NCI-H2196 treated with DMSO at 0.1 percent for 48 hours (cell line): ENCODE measurements around the gene NEUROD2.

ENCODE experiments used
- DNase-seq: peaks from one replicate; lab custom pipeline; 2025; ENCODE audit not compliant: unreplicated experiment; lab: John Stamatoyannopoulos, UW

NEUROD2 gene

DNA sequence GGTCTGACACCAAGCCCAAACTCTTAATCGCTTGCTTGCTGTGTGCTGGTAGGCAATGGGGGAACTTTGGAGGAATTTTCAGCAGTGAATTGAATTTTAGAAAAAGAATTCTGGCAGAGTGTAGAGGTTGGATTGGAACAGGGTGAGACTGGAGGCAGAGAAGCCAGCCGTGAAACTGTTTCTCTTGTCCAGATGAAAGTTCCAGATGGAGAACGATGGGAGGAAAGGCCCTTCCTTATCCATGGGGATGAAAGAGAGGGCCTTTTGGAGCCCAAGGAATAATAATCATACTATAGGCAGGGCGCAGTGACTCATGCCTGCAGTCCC is 26.0 kb downstream of the NEUROD2 start:
- no peak for DNase-seq

DNA sequence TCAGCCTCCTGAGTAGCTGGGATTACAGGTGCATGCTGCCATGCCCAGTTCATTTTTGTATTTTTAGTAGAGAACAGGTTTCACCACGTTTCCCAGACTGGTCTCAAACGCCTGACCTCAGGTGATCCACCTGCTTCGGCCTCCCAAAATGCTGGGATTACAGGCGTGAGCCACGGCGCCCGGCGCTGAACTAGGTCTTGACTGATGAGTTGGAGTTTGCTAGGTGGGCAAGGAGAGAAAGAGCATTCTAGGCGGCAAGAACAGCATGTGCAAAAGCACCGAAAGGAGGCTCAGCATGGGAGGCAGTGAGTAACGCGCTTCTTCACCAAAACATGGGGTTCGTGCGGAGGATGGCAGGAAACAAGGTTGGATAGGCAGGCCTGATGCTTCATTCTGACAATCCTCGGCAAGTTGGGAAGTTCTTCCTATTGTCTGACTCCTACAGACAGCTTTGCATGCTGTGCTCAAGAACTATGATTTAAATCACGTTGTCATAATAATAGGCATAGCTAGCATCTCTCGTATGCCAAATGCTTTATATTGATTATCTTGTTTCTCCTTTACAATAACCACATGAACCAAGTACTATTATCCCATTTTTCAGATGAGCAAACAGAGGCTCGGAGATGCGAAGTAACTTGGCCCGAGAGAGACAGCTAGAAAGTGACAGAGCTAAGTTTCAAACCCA is 26.5 kb downstream of the NEUROD2 start:
- DNase-seq, result no peak

DNA sequence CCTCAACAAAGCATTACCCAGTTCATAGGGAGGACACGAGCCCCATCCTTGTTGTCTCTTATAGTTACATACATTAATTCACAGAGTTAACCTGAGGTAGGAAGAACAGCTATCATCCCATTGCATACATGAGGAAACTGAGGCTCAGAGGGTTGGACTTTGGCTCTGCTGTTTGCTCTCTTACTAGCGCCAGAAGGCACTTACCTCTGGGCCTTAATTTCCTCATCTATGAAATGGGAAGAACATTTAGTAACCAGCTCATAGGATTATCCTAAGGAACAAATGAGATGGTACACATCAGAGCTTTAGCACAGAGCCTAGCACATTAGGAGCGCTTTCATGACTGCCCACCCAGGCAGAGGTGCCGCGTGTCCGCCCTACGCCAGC is 27.6 kb downstream of the NEUROD2 start:
- DNase-seq, result no peak

DNA sequence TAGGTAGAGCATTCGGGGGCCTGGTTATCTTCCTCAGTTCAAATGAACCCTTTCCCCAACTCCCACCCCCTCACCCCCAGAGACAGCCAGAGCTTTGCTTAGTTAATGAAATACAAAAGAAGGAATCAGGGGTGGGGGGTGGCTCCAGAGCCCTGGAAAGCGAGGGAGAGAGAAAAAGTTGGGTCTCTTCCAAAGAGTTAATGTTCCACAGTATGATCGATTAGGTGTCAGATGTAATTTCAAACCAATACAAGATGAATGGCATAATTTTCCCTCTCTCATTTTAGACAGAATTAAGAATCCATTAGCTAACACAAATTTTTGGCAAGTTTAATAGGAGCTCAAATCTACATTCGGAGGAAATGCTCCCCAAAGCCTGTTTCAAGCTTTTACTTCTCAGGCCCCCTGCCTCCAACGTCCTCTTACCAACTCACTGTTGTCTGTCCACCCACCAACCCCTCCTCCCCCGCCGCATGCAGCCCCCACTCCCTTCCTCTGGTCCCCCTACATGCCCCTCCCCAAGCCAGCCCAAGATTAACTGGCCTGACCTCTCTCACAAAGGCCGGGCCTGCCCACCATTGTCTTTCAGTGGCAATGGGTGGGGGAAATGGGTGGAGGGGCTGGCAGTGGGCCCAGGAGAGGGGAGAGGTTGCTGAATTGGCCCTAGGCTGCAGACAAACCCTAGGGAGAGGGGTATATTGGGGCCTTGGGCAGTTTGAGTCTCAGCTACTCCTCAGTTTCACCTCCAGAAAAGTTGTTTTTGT is 28.2 kb downstream of the NEUROD2 start:
- no peak for DNase-seq

DNA sequence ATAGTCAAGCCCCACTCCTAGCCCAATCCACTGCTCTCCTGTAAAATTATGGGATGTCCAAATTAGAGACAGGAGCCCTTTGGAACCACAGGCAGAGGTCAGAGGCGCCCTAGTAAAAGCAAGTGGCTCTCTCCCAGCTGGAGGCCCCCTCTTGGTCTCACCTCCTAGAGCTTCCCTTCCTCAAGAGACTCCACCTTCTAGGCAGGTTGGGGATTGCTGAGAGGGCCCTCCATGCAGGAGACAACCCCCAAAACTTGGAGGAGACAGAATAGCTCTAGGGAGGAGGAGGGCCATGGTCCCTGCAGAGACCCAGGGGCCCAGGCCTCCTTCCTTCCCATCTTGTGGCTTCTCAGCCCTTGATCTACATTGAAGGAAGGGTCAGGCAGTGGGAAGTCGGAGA is 29.4 kb downstream of the NEUROD2 start:
- DNase-seq, result no peak

DNA sequence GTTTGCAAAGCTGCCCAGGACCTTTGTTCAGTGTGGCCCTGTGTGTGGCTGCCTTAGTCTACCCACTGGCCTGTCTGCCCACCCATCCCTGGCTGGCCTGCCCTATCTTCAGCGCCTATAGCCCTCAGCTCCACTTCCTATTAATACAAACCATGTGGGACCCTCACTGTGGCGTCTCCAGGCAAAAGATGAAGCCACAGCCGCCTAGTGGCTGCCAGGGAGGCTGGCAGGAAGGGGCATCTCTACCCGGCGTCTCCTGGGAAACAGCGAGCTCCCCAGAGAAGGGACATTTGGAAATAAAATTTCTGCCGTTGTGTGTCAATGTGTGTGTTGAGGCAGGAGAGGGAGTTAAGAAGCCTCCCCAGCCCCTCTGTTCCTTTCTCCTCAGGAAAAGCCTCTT is 31.5 kb downstream of the NEUROD2 start:
- DNase-seq, result no peak

DNA sequence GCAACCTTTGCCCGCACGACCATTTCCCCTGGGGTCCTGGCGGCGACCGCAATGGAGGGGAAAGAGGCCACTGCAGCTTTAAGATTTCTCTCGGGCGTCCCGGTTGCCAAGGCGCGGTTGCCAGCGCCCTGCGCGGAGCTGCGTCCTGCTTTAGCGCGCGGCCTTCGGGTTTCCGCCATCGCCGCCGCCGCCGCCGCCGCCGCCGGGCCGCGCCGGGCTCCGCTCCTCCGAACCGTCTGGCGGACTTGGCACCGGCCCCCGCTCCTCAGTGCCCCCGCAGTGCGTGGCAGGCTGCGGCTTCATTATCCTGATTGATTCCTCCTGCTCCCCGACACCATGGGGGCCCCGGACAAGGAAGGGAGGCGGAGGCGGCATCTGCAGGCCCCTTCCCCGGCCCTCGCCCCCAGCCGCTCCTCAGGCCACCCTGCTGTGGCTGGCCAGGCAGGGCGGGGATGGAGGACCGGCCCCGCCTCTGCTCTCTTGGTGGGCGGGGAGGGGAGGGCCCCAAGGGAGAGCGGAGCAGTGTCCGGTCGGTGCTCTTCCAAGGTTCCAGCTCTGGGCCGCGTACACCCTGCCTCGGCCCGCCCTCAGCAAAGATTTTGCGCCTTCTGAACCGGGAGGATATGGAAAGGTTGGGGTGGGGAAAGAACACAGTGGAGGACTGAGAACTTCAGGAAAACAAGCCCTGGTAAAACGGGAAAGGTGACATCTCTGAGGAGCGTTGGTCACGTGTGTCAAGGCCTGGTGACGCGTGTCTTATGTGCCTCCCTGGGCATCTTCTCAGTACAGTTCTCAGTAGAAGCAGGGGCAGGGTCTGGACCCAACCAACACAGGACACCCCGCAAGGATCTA is 34.0 kb downstream of the NEUROD2 start:
- no peak for DNase-seq

DNA sequence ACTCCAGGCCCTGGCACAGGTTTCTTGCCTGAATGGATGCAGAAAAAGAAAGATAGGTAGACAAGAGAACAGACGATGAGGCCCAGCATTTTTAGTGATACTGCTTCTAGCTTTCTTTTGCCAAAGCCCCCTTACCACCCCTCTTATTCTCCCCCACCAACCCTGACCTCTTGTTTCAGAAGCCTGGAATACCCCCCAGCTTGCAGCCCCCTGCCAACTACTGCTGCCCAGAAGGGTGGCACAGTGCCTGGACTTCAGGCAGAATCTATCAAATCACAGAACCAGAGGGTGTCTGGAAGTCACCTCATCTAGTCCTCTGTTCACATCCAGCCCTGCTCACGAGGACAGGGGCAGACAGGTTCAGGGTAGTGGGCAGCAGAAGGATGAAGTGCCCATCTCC is 35.6 kb downstream of the NEUROD2 start:
- no peak for DNase-seq

DNA sequence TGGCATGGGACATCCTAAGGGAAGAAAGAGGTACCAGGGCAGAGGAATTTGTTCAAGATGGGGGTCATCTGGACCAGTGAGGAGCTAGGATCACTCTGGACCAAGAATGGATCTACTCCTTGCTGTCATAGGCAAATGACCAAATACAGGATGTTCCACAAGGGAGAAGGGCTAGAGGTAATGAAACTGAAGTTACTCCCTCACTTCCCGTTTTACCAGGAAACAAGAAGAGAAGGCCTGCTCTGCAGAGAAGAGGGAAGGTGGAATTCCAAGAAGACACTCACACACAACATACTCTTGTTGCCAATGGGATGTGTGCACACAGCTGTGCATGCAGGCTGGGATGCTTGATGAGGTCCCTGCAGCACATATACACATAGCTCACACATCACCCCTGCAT is 38.6 kb downstream of the NEUROD2 start:
- DNase-seq, result no peak

DNA sequence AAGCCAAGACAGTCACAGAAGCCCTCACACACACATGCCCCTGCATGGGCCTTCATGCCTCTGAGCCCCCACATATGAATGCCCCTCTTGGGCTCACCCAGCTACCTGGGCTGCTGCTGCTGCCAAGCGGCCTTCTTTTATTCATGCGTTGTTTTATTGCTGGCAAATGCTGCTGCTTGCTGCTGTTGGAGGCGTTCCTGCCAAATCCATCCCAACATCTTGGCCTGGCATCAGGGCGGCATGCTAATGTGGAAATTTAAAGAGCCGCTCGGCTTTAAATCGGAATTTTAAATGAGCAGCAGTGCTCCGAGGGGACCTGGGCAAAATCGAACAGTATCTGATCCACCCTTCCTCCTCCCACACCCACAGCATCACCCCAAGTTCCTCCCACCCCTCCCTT is 39.0 kb downstream of the NEUROD2 start:
- DNase-seq, result no peak

DNA sequence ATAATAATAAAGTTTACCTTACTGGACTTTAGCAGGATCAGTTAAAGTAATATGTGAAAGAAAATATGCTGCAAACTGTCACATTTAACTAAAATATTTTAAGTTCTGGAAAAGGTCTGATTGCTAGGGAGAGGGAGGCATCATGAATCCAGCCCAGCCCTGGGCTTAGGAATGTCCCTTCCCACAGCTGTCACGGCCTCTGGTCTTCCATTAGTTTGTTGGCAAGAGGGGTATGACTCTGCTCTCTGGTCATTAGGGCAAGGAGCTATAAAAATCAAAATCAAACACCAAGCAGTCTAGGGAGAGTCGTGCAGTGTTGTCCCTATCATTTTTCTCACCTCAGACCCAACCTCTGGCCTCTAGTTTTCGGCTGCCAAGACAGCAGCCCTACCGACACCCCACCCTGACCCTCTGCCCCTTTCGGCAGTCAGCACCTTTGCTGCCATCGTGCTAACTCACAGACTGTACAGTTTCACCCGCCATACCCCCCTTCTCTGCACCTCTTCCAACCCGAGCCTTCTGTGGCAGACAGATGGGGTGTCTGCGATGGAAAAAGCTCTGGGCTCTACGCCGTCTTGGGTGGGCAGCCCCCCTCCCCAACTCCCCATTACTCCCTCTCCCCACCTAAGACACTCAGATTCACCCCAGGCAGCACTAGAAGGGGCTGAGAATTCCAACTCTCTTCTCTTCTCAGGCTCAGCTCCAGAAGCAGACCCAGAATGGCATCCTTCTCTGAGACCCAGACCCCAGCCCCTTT is 41.4 kb downstream of the NEUROD2 start:
- DNase-seq, result no peak

DNA sequence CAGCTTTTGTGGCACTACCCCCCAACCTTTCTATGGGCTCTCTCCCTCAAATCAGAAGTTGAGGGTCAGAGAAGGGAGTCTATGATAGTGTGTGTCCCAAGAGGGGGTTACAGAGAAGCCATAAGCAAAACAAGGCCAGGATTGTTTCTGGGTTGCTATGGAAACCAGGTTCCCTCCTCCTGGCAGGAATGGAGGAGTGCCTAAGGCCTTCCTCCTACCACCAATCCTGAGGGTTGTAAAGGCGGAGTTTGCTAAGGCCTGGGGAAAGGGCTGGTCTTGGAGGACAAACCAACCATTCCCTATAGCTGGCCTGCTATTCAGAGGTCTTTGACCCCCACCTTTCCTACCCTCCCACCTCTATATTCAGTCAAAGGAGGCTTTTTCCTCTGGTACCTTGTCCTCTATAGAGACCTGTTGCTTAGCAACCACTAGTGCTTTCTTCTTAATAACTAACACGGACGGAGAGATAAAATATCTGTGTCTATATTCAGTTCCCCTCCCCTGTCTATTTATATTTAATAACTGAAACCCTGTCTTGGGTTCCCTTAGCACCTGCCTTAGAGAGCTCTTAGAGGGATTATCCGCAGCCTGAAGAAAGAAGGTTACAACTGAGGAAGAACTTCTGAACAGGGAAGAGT is 43.4 kb downstream of the NEUROD2 start:
- peak; percentile 11 for DNase-seq

DNA sequence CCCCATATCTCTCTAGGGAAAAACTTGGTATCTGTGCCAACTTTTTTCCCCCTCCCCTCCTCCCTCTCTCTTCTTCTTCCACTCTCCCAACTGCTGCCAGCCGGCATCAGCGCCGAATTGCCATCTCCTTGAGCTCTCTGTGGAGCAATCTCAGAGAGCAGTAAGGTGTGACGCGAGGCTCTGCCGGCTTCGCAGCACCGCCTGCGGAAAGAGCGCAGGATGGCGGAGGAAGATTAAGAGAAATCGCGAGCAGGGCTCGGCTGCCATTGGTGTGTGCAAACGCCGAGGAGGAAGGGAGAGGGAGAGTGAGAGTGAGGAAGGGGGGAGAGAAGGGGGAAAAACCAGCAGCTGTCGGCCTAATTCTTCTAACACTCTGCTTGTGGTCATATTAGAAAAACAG is 44.2 kb downstream of the NEUROD2 start:
- DNase-seq, result no peak

DNA sequence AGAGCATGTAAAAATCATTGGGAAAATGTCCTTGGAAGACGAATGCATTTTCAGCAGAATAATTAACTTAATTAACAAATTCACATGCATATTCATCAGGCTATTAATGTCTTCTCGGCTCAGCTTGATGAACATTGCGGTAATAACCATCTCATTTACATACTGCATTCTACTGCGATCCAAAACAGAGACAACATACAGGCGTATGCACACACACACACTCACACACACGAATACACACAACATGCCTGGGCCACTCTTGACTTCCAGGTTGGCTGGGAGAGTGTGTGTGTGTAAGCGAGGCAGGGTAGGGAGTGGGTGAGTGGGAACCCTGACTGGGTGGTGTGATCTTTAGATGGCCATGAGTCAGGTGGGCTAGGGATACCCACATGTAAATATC is 44.7 kb downstream of the NEUROD2 start:
- DNase-seq, result no peak

DNA sequence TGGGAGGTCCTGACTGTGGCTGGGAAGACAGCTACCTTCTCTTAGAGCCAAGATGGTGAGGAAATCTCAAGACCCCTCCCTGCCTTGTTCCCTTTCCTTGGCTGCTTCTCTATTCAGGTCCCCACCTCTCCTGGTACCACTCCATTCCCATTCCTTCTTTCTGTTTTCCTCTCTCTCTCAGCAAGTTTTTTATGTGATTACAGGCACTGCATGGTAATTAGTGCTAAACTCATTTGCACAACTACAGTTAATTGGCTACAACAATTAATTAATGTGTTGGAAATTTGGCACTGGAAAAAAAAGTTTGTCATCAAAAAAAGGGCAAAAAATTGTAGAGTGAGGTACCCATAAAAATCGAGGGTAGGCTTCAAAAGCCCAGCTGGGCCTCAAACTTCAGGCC is 45.3 kb downstream of the NEUROD2 start:
- DNase-seq, result no peak

DNA sequence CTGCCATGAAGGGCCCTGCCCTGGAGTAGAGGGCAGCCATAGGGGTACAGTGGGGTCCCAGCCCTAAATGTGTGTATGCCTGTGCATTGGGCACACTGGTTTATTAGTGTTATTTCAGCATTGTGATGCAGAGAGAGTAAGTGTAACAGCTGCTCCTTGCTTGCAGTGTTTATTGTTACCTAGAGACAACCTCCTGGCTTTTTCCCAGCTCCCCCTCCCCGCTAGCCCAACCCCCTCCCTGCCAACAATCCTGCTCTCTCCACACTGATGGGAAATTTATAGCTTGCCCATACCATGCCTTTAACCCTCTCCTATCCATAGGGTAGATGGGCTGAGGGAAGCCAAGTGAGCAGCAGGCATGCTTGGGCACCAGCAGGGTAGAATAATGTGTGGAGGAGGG is 51.3 kb downstream of the NEUROD2 start:
- no peak for DNase-seq

DNA sequence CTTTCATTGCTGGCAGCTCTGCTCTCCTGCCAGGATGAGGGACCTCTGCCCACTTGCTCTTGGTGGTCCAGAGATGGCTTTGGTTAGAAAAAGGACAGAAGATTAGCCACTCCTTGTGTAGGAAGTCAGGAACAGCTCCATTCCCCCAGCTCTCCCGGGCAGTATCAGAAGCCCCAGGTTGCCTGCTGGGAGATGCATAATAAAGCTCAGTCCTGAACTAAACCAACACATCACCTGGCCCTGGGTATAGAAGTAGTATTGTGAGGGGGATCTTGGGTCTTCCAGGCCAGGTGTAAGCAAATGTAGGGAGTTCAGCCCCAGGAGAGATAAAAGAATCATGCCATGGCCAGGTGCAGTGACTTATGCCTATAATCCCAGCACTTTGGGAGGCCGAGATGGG is 52.4 kb downstream of the NEUROD2 start:
- no peak for DNase-seq
